H1 (cell line): ENCODE measurements around the gene GPR68. TPM values are rescaled to one million over a fixed set of nuclear protein-coding genes. Genes with fewer than 3 reads are reported as not detected.

ENCODE experiments used
- CTCF ChIA-PET: fragments of 300-600 bp; sonication (Branson Sonifier 250); formaldehyde crosslinking; loops from one replicate; lab custom pipeline; 2021; ENCODE audit not compliant: partially characterized antibody; lab: Charles Lee
- POLR2A ChIA-PET: fragments of 300-600 bp; sonication (Branson Sonifier 250); formaldehyde crosslinking; loops from one replicate; lab custom pipeline; 2021; ENCODE audit warnings: inconsistent platforms; ENCODE audit not compliant: partially characterized antibody; lab: Charles Lee
- DNase-seq, 2 experiments: peaks; one replicate each; pipeline versions ENCODE4 v3.0.0 to v3.0.0-alpha.2; 2010 to 2022; ENCODE audit warnings: low spot score in 2 of 2, low read depth in 1 of 2, mixed read lengths in 1 of 2
- FAIRE-seq: peaks from 2 replicates; lab custom pipeline; 2011; peaks lifted over from hg19 to GRCh38; lab: Jason Lieb, UNC
- H2AFZ ChIP-seq: 2 replicates; pipeline ENCODE4 v1.8.1; 2012; ENCODE audit warnings: low read length, inconsistent platforms
- H2AK5ac ChIP-seq: 2 replicates; pipeline ENCODE4 v1.6.1; 2013; ENCODE audit warnings: low read depth, low read length
- H2BK120ac ChIP-seq: replicated peaks from 2 replicates; pipeline ENCODE3; 2013; ENCODE audit warnings: low read depth, low read length, inconsistent platforms
- H2BK12ac ChIP-seq: 2 replicates; pipeline ENCODE4 v1.6.1; 2013; ENCODE audit warnings: low read depth, low read length
- H2BK15ac ChIP-seq: 2 replicates; pipeline ENCODE4 v1.6.1; 2013; ENCODE audit warnings: low read length
- H2BK20ac ChIP-seq: 2 replicates; pipeline ENCODE4 v1.6.1; 2013; ENCODE audit warnings: low read length
- H2BK5ac ChIP-seq: 2 replicates; pipeline ENCODE4 v1.6.1; 2013; ENCODE audit warnings: low read depth, low read length
- H3K14ac ChIP-seq: 2 replicates; pipeline ENCODE4 v1.6.1; 2013; ENCODE audit warnings: inconsistent platforms; ENCODE audit not compliant: insufficient read length
- H3K18ac ChIP-seq: 2 replicates; pipeline ENCODE4 v1.6.1; 2013; ENCODE audit warnings: low read length; ENCODE audit errors: extremely low read depth
- H3K23ac ChIP-seq: 2 replicates; pipeline ENCODE4 v1.6.1; 2013; ENCODE audit warnings: inconsistent platforms; ENCODE audit not compliant: insufficient read length
- H3K23me2 ChIP-seq: 2 replicates; pipeline ENCODE4 v1.6.1; 2013; ENCODE audit warnings: low read depth, low read length
- H3K27ac ChIP-seq: 2 replicates; pipeline ENCODE4 v1.6.1; 2011; ENCODE audit warnings: low read depth, low read length, inconsistent platforms
- H3K27me3 ChIP-seq, 4 experiments: replicated peaks in 1 of 4; 1 replicate in 1 of 4; 2 replicates in 3 of 4; pipeline versions ENCODE4 v1.6.1 to v1.8.1; 2011 to 2013; ENCODE audit warnings: low read length in 3 of 4, mild to moderate bottlenecking in 3 of 4, inconsistent platforms in 2 of 4, mixed read lengths in 2 of 4, moderate library complexity in 1 of 4; ENCODE audit not compliant: control insufficient read depth in 3 of 4, insufficient read depth in 3 of 4; ENCODE audit errors: extremely low read depth in 1 of 4
- H3K36me3 ChIP-seq, 4 experiments: 2 replicates each; pipeline versions ENCODE4 v1.6.1 to v1.8.1; 2011 to 2013; ENCODE audit warnings: mild to moderate bottlenecking in 4 of 4, low read length in 3 of 4, moderate library complexity in 2 of 4, control low read depth in 1 of 4, inconsistent platforms in 1 of 4; ENCODE audit not compliant: insufficient read depth in 4 of 4, control insufficient read depth in 2 of 4
- H3K4ac ChIP-seq: replicated peaks from 2 replicates; pipeline ENCODE3; 2013; ENCODE audit warnings: low read length, low read depth, mixed read lengths, inconsistent platforms; ENCODE audit not compliant: insufficient read length
- H3K4me1 ChIP-seq, 4 experiments: replicated peaks in 1 of 4; 1 replicate in 1 of 4; 2 replicates in 3 of 4; pipeline versions ENCODE4 v1.6.1 to v1.8.1; 2011 to 2013; ENCODE audit warnings: low read length in 3 of 4, inconsistent platforms in 2 of 4, mixed read lengths in 1 of 4; ENCODE audit not compliant: insufficient read depth in 4 of 4, control insufficient read depth in 3 of 4
- H3K4me2 ChIP-seq, 2 experiments: 2 replicates each; pipeline versions ENCODE4 v1.6.1 to v1.8.1; 2011 to 2013; ENCODE audit warnings: low read depth in 2 of 2, low read length in 2 of 2, control low read depth in 1 of 2, inconsistent platforms in 1 of 2, mild to moderate bottlenecking in 1 of 2; ENCODE audit not compliant: insufficient read depth in 1 of 2
- H3K4me3 ChIP-seq, 4 experiments: fragments of 200-600, 300-600 bp in 1 of 4; sonication (generic), shearing (Covaris generic), sonication (Bioruptor Twin) in 1 of 4; 2 replicates each; pipeline versions ENCODE4 v1.5.1 to v1.8.1; 2011 to 2016; ENCODE audit warnings: low read length in 4 of 4, low read depth in 3 of 4, control low read depth in 2 of 4, inconsistent platforms in 2 of 4, mild to moderate bottlenecking in 2 of 4, mixed read lengths in 1 of 4, moderate library complexity in 1 of 4; ENCODE audit not compliant: insufficient read depth in 2 of 4; ENCODE audit errors: extremely low read depth in 1 of 4
- H3K56ac ChIP-seq: replicated peaks from 2 replicates; pipeline ENCODE3; 2013; ENCODE audit warnings: low read depth, mild to moderate bottlenecking, mixed read lengths, low read length, inconsistent platforms; ENCODE audit not compliant: insufficient read length
- H3K79me1 ChIP-seq: 2 replicates; pipeline ENCODE4 v1.6.1; 2013; ENCODE audit warnings: low read depth, low read length, control low read depth
- H3K79me2 ChIP-seq, 2 experiments: 2 replicates each; pipeline versions ENCODE4 v1.6.1 to v1.8.1; 2012 to 2013; ENCODE audit warnings: low read length in 2 of 2, mild to moderate bottlenecking in 2 of 2, inconsistent platforms in 1 of 2; ENCODE audit not compliant: insufficient read depth in 2 of 2, control insufficient read depth in 1 of 2
- H3K9ac ChIP-seq, 4 experiments: replicated peaks in 1 of 4; 1 replicate in 1 of 4; 2 replicates in 3 of 4; pipeline versions ENCODE4 v1.6.1 to v1.8.1; 2011 to 2013; ENCODE audit warnings: low read depth in 3 of 4, low read length in 3 of 4, control low read depth in 2 of 4, mild to moderate bottlenecking in 2 of 4, moderate library complexity in 2 of 4, inconsistent platforms in 1 of 4; ENCODE audit errors: extremely low read depth in 1 of 4
- H3K9me3 ChIP-seq, 2 experiments: 2 replicates each; pipeline versions ENCODE4 v1.6.1 to v1.8.1; 2012 to 2013; ENCODE audit warnings: mild to moderate bottlenecking in 2 of 2, moderate library complexity in 2 of 2, control low read depth in 1 of 2, inconsistent platforms in 1 of 2, low read depth in 1 of 2, low read length in 1 of 2, mixed read lengths in 1 of 2; ENCODE audit not compliant: insufficient read depth in 2 of 2
- H4K20me1 ChIP-seq, 2 experiments: replicated peaks in 1 of 2; 2 replicates each; pipeline versions ENCODE3 to v1.8.1; 2011 to 2013; ENCODE audit warnings: inconsistent platforms in 2 of 2, low read length in 2 of 2, mild to moderate bottlenecking in 1 of 2; ENCODE audit not compliant: insufficient read depth in 2 of 2, control insufficient read depth in 1 of 2
- H4K5ac ChIP-seq: 2 replicates; pipeline ENCODE4 v1.6.1; 2013; ENCODE audit warnings: low read length, low read depth, mixed read lengths, inconsistent platforms; ENCODE audit not compliant: insufficient read length
- H4K8ac ChIP-seq: 2 replicates; pipeline ENCODE4 v1.8.0; 2013; ENCODE audit warnings: mild to moderate bottlenecking, moderate library complexity, low read length, inconsistent platforms; ENCODE audit not compliant: insufficient read depth; ENCODE audit errors: extremely low read depth
- H4K91ac ChIP-seq: replicated peaks from 2 replicates; pipeline ENCODE3; 2013; ENCODE audit warnings: low read length, mixed read lengths, inconsistent platforms; ENCODE audit not compliant: insufficient read length
- BACH1 ChIP-seq: IDR thresholded peaks from 2 replicates; pipeline ENCODE4 v1.6.1; 2012; ENCODE audit warnings: low read length, improper control_type of control experiment
- CBX5 ChIP-seq: fragments of 300-800, 300-1000 bp; sonication (generic); IDR thresholded peaks from 2 replicates; pipeline ENCODE4 v1.7.1; 2016; ENCODE audit warnings: antibody characterized with exemption, low read length, low read depth
- CHD1 ChIP-seq: IDR thresholded peaks from 2 replicates; pipeline ENCODE4 v1.6.1; 2012; ENCODE audit warnings: low read depth, low read length, improper control_type of control experiment
- FOSL1 ChIP-seq: IDR thresholded peaks from 2 replicates; pipeline ENCODE4 v1.6.1; 2011; ENCODE audit warnings: mild to moderate bottlenecking, low read depth, low read length, moderate library complexity; ENCODE audit not compliant: insufficient read depth
- HDAC6 ChIP-seq: IDR thresholded peaks from one replicate; pipeline ENCODE4 v1.7.1; 2012; ENCODE audit warnings: low read depth, mild to moderate bottlenecking, inconsistent platforms, low read length, moderate library complexity
- RXRA ChIP-seq: IDR thresholded peaks from 2 replicates; pipeline ENCODE4 v1.6.1; 2011; ENCODE audit warnings: low read depth, mild to moderate bottlenecking, low read length, moderate library complexity; ENCODE audit not compliant: insufficient read depth
- SP2 ChIP-seq: IDR thresholded peaks from 2 replicates; pipeline ENCODE4 v1.6.1; 2012; ENCODE audit warnings: mild to moderate bottlenecking, low read length, inconsistent platforms
- TAF1 ChIP-seq: IDR thresholded peaks from 2 replicates; pipeline ENCODE4 v1.6.1; 2011; ENCODE audit warnings: mild to moderate bottlenecking, low read depth, low read length
- WGBS, 2 experiments: shearing (Covaris generic) in 1 of 2; methylation state at CpG; one replicate each; pipeline versions ENCODE4 v1.1.6 to v1.1.7; 2013 to 2015; ENCODE audit warnings: low lambda C conversion rate in 2 of 2, mixed read lengths in 2 of 2, inconsistent platforms in 1 of 2, low coverage in 1 of 2, missing lambda C conversion rate in 1 of 2; ENCODE audit not compliant: insufficient replicate concordance in 2 of 2, insufficient coverage in 1 of 2, insufficient read length in 1 of 2; ENCODE audit errors: extremely low coverage in 1 of 2, missing lambda C conversion rate in 1 of 2; 5-methylcytosine and 5-hydroxymethylcytosine counted together
- polyA plus RNA-seq, 7 experiments: library from polyadenylated mRNA; depleted of rRNA in 3 of 7; stranded (reverse) in 5 of 7; unstranded in 2 of 7; fragments of >200 nt in 5 of 7; fragments of 200-250 nt in 2 of 7; gene quantifications; 1 replicate in 5 of 7; 2 replicates in 1 of 7; 4 replicates in 1 of 7; pipeline versions ENCODE4 v1.2.1 to v1.2.3, GENCODE V29; 2011 to 2013; ENCODE audit warnings: missing spikeins in 2 of 7, mixed read lengths in 2 of 7
- total RNA-seq: library from RNA; stranded (reverse); fragmentation: NEBNext Ultra II Directional; extraction: Animal tissue kit (Norgen Biotek cat#: 25700); gene quantifications from 2 replicates; pipeline ENCODE4 v1.2.1, GENCODE V29; 2021

Gene GPR68
- total and polyA plus RNA-seq, 2 of the 8 experiments (the other 6 are each of a cell fraction or from before 2014, with no cell fraction given): 0.22 to 0.76 TPM

- Histone ChIP-seq H3K18ac (no peak overlapping the region), H3K9me3 (peaks cover 0 to 5% of the 10 kb centered on the region in 2 experiments; a peak in 1 of 4 replicates), H2BK15ac (no peak overlapping the region), H3K4me3 (no peak overlapping the region), H2BK12ac (no peak overlapping the region), H3K23ac (no peak overlapping the region), H2BK5ac (no peak overlapping the region), H3K4ac (no peak overlapping the region), H3K79me1 (no peaks in the 10 kb centered on the region), H2AFZ (no peak overlapping the region), H2BK120ac (no peak overlapping the region), H4K91ac (no peak overlapping the region), H3K14ac (no peak overlapping the region), H4K5ac (no peak overlapping the region), H3K79me2 (no peaks in the 10 kb centered on the region), H3K36me3 (no peaks in the 10 kb centered on the region), H2AK5ac (no peak overlapping the region), H2BK20ac (no peak overlapping the region), H3K27ac (no peak overlapping the region), H3K9ac (no peak overlapping the region), H3K4me1 (no peaks in the 10 kb centered on the region), H3K4me2 (no peak overlapping the region), H3K56ac (no peak overlapping the region), H3K27me3 (0 out of 7 replicates have a peak, but pooled peaks cover 0 to 2% (median 0%) of the 10 kb centered on the region in 4 experiments), H4K20me1 (no peaks in the 10 kb centered on the region), H4K8ac (no peak overlapping the region), H3K23me2 (peaks cover 2% of the 10 kb centered on the region; the same call in 1 of the 2 replicates)
- WGBS, 2 experiments: 81% methylated on average over 8 of the region's 8 CpGs; no CpG with 5 or more reads in 1 of the 2 experiments
- POLR2A ChIA-PET: no interaction called here
- DNase-seq (no peak), FAIRE-seq (no peak)
- CTCF ChIA-PET: interaction anchor here (0.9 to 1.5 kb wide), 5 partner anchors 10 to 61 kb away, joined by 3 to 5 read pairs (median 3); no protein-coding TSS in a partner anchor
- TF ChIP-seq HDAC6 (no peak), CHD1 (no peak), BACH1 (no peak), SP2 (no peak), FOSL1 (no peak), RXRA (no peak), TAF1 (no peak), CBX5 (no peak)
Observed at GRCh38 chr14:91238661-91239060, 5.8 kb downstream of the GPR68 start.
